Measurements from ENCODE around the gene ITGA1. TPM values are rescaled to one million over a fixed set of nuclear protein-coding genes. Genes with fewer than 3 reads are reported as not detected.

The ITGA1 gene
- total and polyA plus RNA-seq, 2 of the 13 experiments (the other 11 are each of a cell fraction or from before 2014, with no cell fraction given): 23.1 to 28.6 TPM

- TF ChIP-seq ATF4 (CRISPR knock-in tag; IDR thresholded peaks at IDR 0.05) (peak in 1 of 2 experiments; percentile 91; a peak in 2 of 4 replicates), ATF2 (CRISPR knock-in tag; IDR thresholded peaks at IDR 0.05) (no peak), ZNF816 (CRISPR knock-in tag; IDR thresholded peaks at IDR 0.05; ENCODE audit: borderline replicate concordance) (no peak), ZBTB2 (CRISPR knock-in tag; IDR thresholded peaks at IDR 0.05; ENCODE audit: low read depth) (no peak), GZF1 (CRISPR knock-in tag; IDR thresholded peaks at IDR 0.05) (no peak), MIER3 (CRISPR knock-in tag; IDR thresholded peaks at IDR 0.05; ENCODE audit: borderline replicate concordance) (peak; percentile 24; the same call in 1 of the 2 replicates), SAFB2 (CRISPR knock-in tag; IDR thresholded peaks at IDR 0.05; ENCODE audit: borderline replicate concordance, low read depth) (no peak), ZNF615 (CRISPR knock-in tag; IDR thresholded peaks at IDR 0.05; ENCODE audit: borderline replicate concordance) (no peak), IRF2 (CRISPR knock-in tag; IDR thresholded peaks at IDR 0.05) (no peak), ZNF333 (CRISPR knock-in tag; IDR thresholded peaks at IDR 0.05; ENCODE audit: borderline replicate concordance) (no peak; the same call in 1 of the 2 replicates), EZH2 (conservative IDR thresholded peaks at IDR 0.05; ENCODE audit: low read depth, low read length) (no peak), NAIF1 (CRISPR knock-in tag; IDR thresholded peaks at IDR 0.05; ENCODE audit: borderline replicate concordance) (no peak; the same call in 1 of the 2 replicates), FOXA1 (IDR thresholded peaks at IDR 0.05) (no peak), FOXA1 (CRISPR knock-in tag; IDR thresholded peaks at IDR 0.05) (peak; percentile 13; the same call in 1 of the 2 replicates), CBX1 (IDR thresholded peaks at IDR 0.05; ENCODE audit: low read depth) (no peak), REXO4 (CRISPR knock-in tag; IDR thresholded peaks at IDR 0.05; ENCODE audit: borderline replicate concordance) (no peak), NBN (conservative IDR thresholded peaks at IDR 0.05) (no peak), STAT5B (CRISPR knock-in tag; IDR thresholded peaks at IDR 0.05) (no peak), SIN3A (IDR thresholded peaks at IDR 0.05; ENCODE audit: borderline replicate concordance, low read depth, low read length) (peak; percentile 50; the same call in 1 of the 2 replicates), ZNF143 (CRISPR knock-in tag; IDR thresholded peaks at IDR 0.05) (no peak), RXRB (CRISPR knock-in tag; IDR thresholded peaks at IDR 0.05; ENCODE audit: borderline replicate concordance) (peak; percentile 18; the same call in 1 of the 2 replicates), ZNF724P (CRISPR knock-in tag; IDR thresholded peaks at IDR 0.05; ENCODE audit: borderline replicate concordance) (peak; percentile 80), TARDBP (CRISPR knock-in tag; IDR thresholded peaks at IDR 0.05) (peak; percentile 40; the same call in 1 of the 2 replicates)
- TF ChIP-seq, protein P1, sequence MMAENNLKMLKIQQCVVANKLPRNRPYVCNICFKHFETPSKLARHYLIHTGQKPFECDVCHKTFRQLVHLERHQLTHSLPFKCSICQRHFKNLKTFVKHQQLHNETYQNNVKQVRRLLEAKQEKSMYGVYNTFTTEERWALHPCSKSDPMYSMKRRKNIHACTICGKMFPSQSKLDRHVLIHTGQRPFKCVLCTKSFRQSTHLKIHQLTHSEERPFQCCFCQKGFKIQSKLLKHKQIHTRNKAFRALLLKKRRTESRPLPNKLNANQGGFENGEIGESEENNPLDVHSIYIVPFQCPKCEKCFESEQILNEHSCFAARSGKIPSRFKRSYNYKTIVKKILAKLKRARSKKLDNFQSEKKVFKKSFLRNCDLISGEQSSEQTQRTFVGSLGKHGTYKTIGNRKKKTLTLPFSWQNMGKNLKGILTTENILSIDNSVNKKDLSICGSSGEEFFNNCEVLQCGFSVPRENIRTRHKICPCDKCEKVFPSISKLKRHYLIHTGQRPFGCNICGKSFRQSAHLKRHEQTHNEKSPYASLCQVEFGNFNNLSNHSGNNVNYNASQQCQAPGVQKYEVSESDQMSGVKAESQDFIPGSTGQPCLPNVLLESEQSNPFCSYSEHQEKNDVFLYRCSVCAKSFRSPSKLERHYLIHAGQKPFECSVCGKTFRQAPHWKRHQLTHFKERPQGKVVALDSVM (CRISPR knock-in tag; IDR thresholded peaks at IDR 0.05): no peak
These were observed 12.3 kb downstream of the ITGA1 start (continued) for GRCh38 chr5:52799983-52800393.

Measured in HepG2 (cell line).